AG09319 (cell line): ENCODE data around the gene TULP4.

Source experiments
- DNase-seq: peaks from one replicate; pipeline ENCODE4 v3.0.0-alpha.2; 2010; ENCODE audit warnings: low read depth; ENCODE audit errors: extremely low read depth
- CTCF ChIP-seq: IDR thresholded peaks from 2 replicates; pipeline ENCODE4 v1.5.1; 2011; ENCODE audit warnings: low read depth, mild to moderate bottlenecking, inconsistent platforms, low read length, moderate library complexity

Gene TULP4

GRCh38 chr6:158438226-158438625, 126.0 kb downstream of the TULP4 start:
- no peak for TF ChIP-seq CTCF

DNA sequence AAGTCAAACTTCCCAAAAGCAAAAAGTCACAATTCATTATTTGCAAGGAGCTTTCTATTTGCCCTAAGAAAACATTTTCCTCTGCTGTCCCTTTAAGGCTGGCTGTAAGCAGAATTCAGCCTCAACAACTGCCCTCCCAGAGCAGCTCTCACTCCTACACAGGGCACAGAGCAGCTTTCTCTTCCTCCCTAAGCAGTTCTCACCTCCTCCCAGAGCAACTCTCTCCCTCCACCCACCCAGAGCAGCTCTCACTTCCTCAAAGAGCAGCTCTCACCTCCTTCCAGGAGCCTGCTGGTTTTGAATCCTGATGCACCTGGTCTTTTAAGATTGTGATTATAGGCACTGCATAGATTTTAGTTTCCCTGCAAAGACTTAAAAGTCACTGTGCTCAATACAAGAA, 127.0 kb downstream of the TULP4 start:
- DNase-seq, result no peak
- TF ChIP-seq CTCF, result no peak

More at GRCh38 chr6:158438226-158438625, 126.0 kb downstream of the TULP4 start:
- DNase-seq, result no peak

DNA sequence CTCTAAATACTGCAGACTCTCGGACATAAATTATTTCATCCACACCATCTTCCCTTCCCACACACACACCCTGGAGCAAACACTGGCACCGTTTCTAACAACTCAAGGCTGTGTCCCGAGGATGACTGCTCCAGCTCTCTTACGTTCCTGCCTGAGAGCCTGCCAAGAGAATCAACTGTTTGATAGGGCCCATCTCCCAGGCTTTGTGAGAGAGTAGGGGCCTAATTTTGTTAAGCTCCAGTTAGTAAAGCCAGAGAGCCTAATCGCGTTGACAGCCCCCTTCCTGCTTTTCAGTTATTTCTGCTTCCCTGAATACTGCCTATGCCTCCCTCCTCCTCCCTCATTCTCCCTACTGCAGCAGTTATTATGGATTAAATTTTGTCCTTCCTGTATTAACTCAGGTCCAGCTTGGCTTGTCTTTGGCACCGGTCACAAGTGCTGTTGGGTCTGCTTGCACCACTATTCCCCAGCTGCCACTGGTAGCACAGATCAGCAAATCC, 129.5 kb downstream of the TULP4 start:
- TF ChIP-seq CTCF, result no peak
- no peak for DNase-seq

DNA sequence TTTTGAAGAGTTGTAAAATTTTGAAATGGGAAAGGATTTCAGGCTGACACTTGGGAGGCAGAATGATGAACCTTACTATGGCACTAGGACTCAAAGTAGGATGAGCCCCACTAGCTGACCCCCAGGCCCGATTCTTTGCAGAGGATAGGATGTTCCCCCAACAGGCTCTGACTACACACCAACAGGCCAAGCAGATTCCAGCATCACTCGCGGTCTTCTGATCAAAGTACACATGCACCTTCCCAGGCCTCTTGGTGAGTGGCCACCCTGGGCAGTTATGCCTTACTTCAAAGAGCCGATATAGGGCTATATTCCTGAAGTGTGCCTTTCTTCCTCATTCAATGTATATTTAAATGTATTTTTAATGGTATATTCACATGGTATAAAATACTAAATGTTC, 130.0 kb downstream of the TULP4 start:
- TF ChIP-seq CTCF, result no peak
- no peak for DNase-seq

DNA sequence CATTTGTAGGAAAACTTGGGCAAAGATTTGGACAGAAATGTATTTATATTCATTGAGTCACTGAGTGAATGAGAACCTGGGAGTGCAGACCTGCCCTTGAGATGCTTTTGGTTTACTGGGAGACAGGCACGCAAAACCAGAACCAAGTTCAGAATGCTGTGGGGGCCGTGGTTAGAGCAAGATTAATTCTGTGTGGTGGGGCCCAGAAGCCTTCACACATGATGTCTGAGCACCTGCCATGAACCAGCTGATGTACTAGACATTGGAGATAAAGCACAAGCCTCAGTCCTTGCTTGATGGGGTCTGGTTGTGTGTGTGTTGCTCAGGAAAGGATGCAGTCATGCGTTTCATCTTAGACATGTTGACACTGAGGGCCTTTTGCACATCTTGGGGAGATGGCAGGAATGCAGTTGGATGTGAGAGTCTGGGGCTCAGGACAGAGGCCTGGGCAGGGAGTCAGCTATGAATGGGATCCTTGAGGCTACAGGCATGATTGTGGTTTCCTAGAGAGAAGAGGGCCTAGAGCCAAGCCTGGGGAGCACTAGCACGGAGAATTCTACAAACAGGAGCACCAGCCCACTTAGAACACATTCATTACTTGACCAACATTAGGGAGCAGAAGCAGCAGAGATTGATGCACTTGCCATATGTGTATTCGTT, 133.3 kb downstream of the TULP4 start:
- no peak for DNase-seq
- TF ChIP-seq CTCF, result no peak

- no peak for TF ChIP-seq CTCF
- no peak for DNase-seq
These were observed 136.6 kb downstream of the TULP4 start for GRCh38 chr6:158448856-158449255.

- DNase-seq, result no peak
- TF ChIP-seq CTCF, result no peak
These were observed 139.9 kb downstream of the TULP4 start for GRCh38 chr6:158452191-158452590.
